ENCODE measurements around the gene GRB10.

The GRB10 gene

DNA sequence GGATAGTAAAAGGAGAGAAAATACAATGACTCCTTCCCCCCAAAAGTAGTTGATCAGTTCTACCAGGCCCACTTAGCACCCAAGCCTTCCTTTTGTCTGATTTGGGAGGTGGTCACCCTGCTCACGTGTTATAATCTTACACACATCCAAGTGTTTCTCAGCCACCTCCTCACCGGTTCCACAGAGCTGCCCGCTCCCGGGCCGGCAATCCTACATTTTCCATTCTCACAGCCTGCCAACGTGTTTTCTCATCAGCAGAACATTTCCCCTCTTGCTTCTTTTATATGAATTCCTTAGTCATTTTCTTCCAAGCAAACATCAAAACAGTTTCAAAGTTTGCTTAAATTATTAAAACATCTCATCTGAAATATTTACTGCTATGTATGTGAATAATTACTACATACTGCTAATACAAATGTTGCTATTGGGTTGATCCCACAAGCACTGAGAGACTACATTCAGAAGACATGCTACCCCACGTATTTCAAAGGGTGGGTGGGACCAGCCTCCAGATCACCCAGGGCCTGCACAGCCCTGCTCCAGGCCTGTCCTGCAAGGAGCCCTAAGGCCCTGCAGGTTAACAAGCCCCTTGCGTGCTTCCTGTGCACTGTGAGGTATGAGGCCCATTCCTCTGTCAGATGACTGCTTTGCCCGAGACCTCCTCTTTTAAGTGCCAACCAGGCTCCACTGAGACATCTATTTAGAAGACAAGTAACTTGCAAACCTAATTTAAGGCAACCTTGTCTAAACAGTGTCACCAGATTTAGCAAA is 75.3 kb downstream of the GRB10 start:
- TF ChIP-seq CTCF (IDR thresholded peaks at IDR 0.05; ENCODE audit: borderline replicate concordance, insufficient read depth, low read depth, low read length): no peak
- no peak overlapping the region for H3K4me3 ChIP-seq (ENCODE audit: low read depth, low read length)

DNA sequence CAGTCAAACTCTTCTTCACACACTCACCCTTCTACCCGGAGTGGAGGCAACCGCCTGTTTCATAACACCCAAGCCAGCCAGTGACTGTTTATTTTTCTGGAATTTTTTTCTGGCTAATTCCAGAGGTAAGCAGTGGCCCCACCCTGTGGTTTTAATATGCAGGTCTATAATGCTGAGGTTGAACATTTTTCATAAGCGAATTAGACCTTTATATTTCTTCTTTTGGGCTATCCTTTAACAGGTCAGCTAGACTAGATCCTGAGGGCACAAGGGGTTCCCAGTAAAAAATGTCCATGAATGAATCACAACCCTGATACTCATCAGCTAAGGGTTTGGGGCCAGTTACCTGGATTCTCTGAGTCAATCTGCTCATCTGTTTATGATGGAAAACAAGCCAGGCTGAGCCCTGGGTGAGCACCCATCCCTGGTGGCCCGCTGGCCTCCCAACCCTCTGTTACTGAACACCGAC is 76.2 kb downstream of the GRB10 start:
- TF ChIP-seq CTCF (IDR thresholded peaks at IDR 0.05; ENCODE audit: borderline replicate concordance, insufficient read depth, low read depth, low read length): no peak
- no peak overlapping the region for H3K4me3 ChIP-seq (ENCODE audit: low read depth, low read length)

DNA sequence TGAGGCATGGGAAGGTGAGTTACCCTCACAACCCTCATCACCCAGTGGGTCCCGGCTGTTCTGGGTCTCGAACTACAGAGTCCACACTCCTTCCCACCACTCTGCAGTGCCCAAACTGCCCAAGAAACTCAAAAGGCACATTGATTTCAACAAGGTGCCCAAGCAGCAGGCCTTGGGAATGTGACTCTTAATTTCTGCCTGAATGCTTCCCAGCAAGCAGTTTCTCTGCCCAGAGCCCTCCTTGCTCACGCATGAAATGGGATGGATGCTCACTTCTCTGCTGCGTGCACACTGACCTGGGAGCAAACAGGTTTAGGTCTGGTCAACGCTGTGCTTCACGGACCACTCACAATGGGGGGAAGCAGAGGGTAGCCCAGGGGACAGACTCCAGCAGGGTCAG is 77.9 kb downstream of the GRB10 start:
- no peak for TF ChIP-seq CTCF (IDR thresholded peaks at IDR 0.05; ENCODE audit: borderline replicate concordance, insufficient read depth, low read depth, low read length)

DNA sequence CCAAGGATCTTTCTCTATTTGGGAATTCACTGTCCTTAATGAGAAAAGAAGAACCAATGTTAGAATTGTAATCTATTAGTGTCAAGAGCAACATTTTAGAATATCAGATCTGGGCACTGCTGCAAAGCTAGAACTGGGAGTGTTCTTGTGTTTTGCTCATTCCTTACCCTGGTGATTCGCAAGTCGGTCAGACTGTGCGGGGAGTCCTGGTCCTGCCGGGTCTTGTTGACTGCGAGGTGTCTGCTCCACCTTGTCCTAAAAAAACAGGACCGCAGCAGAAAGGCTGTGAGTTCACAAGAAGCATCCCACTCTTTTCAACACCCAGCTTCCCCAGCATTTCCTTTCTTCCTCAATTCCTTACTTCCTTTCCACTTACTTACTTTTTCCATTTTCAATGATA is 79.0 kb downstream of the GRB10 start:
- no peak overlapping the region for H3K4me3 ChIP-seq (ENCODE audit: low read depth, low read length)
- no peak for TF ChIP-seq CTCF (IDR thresholded peaks at IDR 0.05; ENCODE audit: borderline replicate concordance, insufficient read depth, low read depth, low read length)

More for the DNA sequence above, 77.9 kb downstream of the GRB10 start:
- no peak overlapping the region for H3K4me3 ChIP-seq (ENCODE audit: low read depth, low read length)

DNA sequence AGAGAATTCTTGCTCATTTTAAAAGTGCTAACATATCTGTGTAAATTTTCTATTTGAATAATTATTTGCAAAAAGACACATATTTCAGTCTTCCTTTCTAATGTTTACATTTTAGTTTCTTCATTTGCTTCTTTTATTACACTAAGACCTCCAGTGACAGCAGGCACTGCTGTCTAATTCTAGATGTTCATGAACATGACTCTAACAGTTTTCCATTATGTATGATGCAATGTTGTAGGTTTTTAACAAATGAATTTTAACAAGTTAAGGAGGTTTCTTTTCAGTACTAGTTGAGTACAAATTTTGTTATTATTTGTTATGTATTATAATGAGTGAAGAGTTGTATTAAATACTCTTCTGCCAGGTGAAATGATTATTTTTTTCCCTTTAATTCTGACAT is 83.6 kb downstream of the GRB10 start:
- no peak for TF ChIP-seq CTCF (IDR thresholded peaks at IDR 0.05; ENCODE audit: borderline replicate concordance, insufficient read depth, low read depth, low read length)
- H3K4me3 ChIP-seq (ENCODE audit: low read depth, low read length): no peak overlapping the region

DNA sequence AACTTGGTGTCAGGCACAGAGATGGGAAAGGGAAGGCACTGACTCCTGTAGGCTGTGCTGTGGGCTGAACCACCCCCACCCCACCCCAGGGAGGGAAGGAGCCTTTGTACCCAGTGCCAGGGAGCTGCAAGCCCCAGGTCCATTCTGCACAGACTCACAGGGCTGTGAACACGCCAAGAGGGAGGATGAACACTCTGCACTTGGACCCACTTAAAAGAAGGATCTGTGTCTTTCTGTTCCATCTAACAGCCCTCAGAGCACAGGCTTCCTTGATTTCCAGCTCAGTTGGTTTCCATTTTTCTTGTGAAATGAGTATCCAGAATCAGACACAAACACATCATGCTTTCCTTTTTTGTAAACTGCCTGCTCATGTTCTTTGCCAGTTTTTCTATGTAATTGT is 84.9 kb downstream of the GRB10 start:
- H3K4me3 ChIP-seq (ENCODE audit: low read depth, low read length): no peak overlapping the region
- no peak for TF ChIP-seq CTCF (IDR thresholded peaks at IDR 0.05; ENCODE audit: borderline replicate concordance, insufficient read depth, low read depth, low read length)
